GM21723 (cell line): ENCODE results near the gene POLD2.

Experiments
- ATAC-seq: cut with Tn5 transposase; IDR thresholded peaks from one replicate; pipeline ENCODE4 v1.9.1; 2021; ENCODE audit warnings: mild to moderate bottlenecking, moderate library complexity; ENCODE audit not compliant: unreplicated experiment

POLD2 gene

DNA sequence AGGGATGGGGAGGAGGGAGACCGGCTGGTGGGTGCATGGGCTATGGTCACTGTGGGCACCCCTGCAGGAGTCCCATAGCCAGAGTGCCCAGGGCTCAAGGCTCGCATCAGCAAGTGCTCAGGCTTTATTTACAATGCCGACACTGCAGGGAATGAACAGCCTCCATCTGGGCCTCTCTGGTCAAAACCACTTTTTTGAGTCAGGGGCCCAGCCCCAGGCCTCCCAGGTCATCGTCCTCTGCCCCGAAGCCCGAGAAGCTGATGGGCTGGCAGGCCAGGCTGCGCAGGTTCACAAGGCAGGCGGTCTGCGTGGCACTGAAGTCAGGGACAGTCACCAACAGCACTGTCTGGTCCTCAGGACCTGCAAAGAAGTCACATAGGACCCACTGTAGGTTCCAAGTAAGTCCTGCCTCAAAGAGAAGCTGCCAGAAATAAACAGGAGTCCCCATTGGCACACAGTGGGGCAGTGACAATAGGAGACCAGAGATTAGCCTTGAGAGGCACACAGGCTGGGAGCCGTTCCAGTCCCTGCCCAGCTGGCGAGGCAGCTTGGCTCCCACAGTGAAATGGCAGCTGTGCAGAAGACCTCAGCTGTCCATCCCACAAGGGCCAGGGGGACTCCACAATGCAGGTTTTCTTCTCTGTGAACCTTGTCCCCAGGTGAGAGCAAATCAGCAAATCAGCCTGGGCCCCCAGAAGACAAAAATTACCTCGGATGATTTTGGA lies 8.6 kb downstream of the POLD2 start:
- no peak for ATAC-seq

GRCh38 chr7:44113764-44114354 lies 9.5 kb downstream of the POLD2 start:
- no peak for ATAC-seq

- no peak for ATAC-seq
These were observed 10.2 kb downstream of the POLD2 start for GRCh38 chr7:44112997-44113763.

- ATAC-seq: no peak
These were observed 10.9 kb downstream of the POLD2 start for GRCh38 chr7:44112231-44112996.

DNA sequence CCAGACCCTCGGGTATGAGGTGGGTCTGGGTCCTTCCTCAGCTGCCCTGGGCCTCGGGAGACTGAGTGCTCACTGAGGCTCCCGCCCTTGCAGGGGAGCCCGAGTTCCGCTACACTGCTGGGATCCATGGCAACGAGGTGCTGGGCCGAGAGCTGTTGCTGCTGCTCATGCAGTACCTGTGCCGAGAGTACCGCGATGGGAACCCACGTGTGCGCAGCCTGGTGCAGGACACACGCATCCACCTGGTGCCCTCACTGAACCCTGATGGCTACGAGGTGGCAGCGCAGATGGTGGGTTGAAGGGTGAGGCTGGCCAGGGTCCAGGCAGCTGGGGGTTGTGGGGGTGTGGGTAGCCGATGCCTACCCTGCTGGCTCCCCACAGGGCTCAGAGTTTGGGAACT lies 11.6 kb downstream of the POLD2 start:
- ATAC-seq: no peak

DNA sequence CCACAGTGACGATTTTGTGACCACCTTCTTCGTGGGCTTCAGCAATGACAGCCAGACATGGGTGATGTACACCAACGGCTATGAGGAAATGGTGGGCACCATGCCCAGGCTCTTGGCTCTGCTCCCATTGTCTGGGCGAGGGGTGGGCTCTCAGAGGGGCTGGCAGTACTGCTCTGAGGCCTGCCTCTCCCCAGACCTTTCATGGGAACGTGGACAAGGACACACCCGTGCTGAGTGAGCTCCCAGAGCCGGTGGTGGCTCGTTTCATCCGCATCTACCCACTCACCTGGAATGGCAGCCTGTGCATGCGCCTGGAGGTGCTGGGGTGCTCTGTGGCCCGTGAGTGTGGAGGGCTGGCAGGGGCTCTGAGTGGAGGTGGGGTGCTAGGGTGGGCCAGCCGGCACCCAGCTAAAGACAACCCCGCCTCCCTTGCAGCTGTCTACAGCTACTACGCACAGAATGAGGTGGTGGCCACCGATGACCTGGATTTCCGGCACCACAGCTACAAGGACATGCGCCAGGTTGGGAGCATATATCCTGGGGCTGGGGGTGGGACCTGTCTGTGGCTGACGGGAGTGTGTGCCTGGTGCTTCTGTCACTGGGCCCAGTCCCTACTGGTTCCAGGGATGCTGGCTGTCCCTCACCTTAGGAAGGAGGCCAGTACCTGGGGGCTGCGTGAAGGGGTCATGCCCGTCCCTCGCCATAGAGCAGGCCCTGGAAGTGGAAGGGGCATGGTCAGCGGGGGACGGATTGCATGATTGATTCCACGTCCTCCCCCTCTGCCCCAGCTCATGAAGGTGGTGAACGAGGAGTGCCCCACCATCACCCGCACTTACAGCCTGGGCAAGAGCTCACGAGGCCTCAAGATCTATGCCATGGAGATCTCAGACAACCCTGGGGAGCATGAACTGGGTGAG lies 12.4 kb downstream of the POLD2 start:
- no peak for ATAC-seq

DNA sequence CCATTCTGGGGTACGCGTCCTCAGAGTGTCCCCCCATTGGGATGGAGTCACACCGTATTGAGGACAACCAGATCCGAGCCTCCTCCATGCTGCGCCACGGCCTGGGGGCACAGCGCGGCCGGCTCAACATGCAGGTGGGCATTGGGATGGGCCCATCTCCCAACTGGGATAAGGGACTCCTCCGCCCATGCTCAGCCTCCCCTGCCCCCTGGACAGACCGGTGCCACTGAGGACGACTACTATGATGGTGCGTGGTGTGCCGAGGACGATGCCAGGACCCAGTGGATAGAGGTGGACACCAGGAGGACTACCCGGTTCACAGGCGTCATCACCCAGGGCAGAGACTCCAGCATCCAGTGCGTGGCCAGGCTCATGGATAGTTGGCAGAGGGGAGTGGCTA lies 13.4 kb downstream of the POLD2 start:
- no peak for ATAC-seq

DNA sequence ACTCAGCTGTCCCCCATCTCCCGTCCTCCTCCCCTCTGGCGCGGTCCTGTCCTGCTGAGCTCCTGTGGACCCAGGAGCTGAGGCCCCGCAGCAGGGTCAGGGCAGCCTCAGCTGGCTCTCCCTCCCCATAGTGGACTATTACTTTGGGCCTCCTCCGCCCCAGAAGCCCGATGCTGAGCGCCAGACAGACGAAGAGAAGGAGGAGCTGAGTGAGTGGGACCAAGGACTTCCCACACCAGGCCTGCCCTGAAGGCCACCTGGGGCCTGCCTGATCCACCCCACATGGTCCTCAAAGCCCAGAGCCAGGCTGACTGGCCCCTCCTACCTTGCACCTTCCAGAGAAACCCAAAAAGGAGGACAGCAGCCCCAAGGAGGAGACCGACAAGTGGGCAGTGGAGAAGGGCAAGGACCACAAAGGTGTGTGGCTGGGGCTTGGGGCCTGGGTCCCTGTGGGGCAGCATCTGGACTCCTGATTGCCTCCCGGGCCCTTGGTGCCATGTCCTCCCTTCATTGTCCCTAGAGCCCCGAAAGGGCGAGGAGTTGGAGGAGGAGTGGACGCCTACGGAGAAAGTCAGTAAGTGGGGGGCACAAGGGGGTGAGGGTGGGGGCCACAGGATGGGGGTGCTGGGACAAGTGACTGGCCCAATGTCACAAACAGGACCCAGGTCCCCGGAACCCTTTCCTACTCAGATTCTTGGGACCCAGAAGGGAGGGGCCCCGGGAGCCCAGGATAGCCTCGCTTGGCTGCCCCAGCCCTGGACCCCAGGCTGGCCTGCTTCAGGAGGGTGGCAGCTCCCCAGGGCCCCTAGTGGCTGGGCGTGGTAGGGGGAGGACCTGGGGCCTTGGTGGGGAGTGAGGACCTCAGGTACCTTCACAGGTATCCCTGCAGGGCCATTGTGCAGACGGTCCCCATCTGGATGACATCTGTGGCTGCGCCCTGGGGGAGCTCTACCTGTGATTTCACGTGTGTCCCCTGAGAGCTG lies 14.3 kb downstream of the POLD2 start:
- no peak for ATAC-seq

- no peak for ATAC-seq
These were observed 15.2 kb downstream of the POLD2 start for GRCh38 chr7:44107961-44108767.

GRCh38 chr7:44107116-44107960 lies 16.0 kb downstream of the POLD2 start:
- ATAC-seq: no peak

GRCh38 chr7:44106311-44107065 lies 16.9 kb downstream of the POLD2 start:
- ATAC-seq: no peak

- no peak for ATAC-seq
These were observed 17.5 kb downstream of the POLD2 start for GRCh38 chr7:44105832-44106231.

- no peak for ATAC-seq
These were observed 18.2 kb downstream of the POLD2 start for GRCh38 chr7:44104860-44105771.

- ATAC-seq: no peak
These were observed 19.2 kb downstream of the POLD2 start, which contains the start of gene AEBP1 for GRCh38 chr7:44103923-44104859. AEBP1 (plus strand) TSS chr7:44104345; CDS start chr7:44104666, 321 bp downstream.
